ENCODE data around the gene PIK3C2A. TPM values are rescaled to one million over a fixed set of nuclear protein-coding genes. Genes with fewer than 3 reads are reported as not detected.

PIK3C2A gene
- total and polyA plus RNA-seq, 2 experiments from 2014 or later, result 20.7 to 54.6 TPM

DNA sequence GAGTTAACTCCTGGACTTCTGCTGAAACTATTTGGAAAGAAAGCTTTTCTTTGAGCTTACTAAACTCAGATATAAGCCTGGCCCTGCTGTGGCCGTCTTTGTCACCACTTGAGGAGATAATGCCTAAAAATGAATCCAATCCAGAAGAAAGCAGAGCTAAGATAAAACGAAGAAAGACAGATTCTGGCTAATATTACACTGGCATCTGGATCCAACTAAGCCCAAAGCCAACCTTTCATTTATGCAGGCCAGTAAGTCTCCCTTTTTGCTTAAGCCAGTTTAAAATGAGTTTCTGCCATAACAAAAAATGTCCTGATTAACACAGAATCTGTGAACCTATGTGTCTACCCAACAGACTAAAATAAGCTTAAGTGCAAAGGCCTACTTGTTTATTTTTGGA is 34.5 kb downstream of the PIK3C2A start:
- H3K4me3 ChIP-seq, result no peak overlapping the region
- DNase-seq (ENCODE audit: low read depth in 1 of 2, low spot score in 1 of 2), result no peak
- H3K36me3 ChIP-seq, result no peaks in the 10 kb centered on the region
- TF ChIP-seq, protein P1, sequence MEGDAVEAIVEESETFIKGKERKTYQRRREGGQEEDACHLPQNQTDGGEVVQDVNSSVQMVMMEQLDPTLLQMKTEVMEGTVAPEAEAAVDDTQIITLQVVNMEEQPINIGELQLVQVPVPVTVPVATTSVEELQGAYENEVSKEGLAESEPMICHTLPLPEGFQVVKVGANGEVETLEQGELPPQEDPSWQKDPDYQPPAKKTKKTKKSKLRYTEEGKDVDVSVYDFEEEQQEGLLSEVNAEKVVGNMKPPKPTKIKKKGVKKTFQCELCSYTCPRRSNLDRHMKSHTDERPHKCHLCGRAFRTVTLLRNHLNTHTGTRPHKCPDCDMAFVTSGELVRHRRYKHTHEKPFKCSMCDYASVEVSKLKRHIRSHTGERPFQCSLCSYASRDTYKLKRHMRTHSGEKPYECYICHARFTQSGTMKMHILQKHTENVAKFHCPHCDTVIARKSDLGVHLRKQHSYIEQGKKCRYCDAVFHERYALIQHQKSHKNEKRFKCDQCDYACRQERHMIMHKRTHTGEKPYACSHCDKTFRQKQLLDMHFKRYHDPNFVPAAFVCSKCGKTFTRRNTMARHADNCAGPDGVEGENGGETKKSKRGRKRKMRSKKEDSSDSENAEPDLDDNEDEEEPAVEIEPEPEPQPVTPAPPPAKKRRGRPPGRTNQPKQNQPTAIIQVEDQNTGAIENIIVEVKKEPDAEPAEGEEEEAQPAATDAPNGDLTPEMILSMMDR (IDR thresholded peaks at IDR 0.05; ENCODE audit: low read depth, low read length), result no peak
- H3K9me3 ChIP-seq (ENCODE audit: low read depth), result no peaks in the 10 kb centered on the region
- H3K27ac ChIP-seq, result peak overlapping the region; percentile 51
- H3K4me1 ChIP-seq (ENCODE audit: low read depth), result no peaks in the 10 kb centered on the region
- H3K27me3 ChIP-seq, result no peaks in the 10 kb centered on the region

DNA sequence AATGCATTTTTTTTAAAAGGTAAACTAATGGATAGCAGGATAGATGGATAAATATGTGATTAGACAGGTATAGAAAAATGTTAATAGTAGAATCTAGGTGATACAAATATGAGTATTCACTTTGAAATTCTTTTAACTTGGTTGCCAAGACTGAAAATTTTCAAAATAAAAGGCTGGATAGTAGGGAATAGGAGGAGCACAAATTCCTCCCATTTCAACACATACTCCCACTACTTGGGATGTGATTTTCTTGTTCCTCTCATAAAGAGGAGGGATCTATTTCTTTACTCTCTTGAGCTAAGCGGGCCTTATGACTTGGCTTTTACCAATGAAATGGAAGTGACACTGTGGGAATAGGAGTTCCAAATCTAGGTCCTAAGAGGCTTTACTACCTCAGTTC is 35.9 kb downstream of the PIK3C2A start:
- no peaks in the 10 kb centered on the region for H3K27me3 ChIP-seq
- DNase-seq (ENCODE audit: low read depth in 1 of 2, low spot score in 1 of 2), result peak in 1 of 2 donors; percentile 57
- H3K4me1 ChIP-seq (ENCODE audit: low read depth), result no peaks in the 10 kb centered on the region
- no peak overlapping the region for H3K4me3 ChIP-seq
- H3K36me3 ChIP-seq, result no peaks in the 10 kb centered on the region
- TF ChIP-seq, protein P1 (IDR thresholded peaks at IDR 0.05; ENCODE audit: low read depth, low read length), result no peak
- H3K27ac ChIP-seq, result no peak overlapping the region
- no peaks in the 10 kb centered on the region for H3K9me3 ChIP-seq (ENCODE audit: low read depth)

DNA sequence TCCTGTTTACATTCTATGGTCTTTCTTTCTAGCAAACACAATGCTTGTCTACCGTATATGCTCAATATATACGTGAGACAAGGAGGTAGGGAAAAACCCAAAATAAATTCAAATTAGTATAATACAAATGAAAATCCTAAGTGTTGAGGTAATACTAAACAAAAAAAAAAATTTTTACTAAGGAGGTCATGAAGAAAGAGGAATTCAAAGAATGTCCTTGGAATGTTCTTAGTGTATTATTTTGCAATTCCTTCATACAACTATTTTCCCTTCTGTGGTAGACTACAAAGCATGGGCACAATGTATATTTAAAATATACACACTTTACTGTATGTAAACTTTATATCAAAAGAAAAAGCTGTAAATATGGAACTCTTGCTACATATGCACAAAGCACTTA is 36.4 kb downstream of the PIK3C2A start:
- Histone ChIP-seq H3K27me3 (no peaks in the 10 kb centered on the region), H3K36me3 (no peaks in the 10 kb centered on the region), H3K4me3 (no peak overlapping the region), H3K27ac (no peak overlapping the region), H3K4me1 (ENCODE audit: low read depth) (no peaks in the 10 kb centered on the region), H3K9me3 (ENCODE audit: low read depth) (no peaks in the 10 kb centered on the region)
- DNase-seq (ENCODE audit: low read depth in 1 of 2, low spot score in 1 of 2), result peak in 1 of 2 donors; percentile 72
- TF ChIP-seq, protein P1 (IDR thresholded peaks at IDR 0.05; ENCODE audit: low read depth, low read length), result no peak

DNA sequence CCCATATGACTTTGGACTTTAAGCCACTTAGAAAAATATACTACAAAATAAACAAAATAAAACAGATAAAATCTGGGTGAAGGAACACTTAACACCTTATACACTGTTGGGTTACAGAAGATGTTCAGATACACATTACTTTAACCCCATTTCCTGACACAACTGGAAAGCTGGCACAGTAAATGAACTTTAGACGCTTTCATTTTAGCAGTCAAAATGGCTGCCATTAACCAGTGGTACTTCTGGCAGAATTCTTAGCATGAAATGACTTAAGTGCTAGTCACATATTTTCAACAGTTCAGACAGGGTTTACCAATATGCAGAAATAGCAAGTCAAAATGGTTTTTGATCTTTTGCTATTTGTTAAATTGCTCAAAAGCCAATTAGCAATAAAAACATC is 37.9 kb downstream of the PIK3C2A start:
- H3K27ac ChIP-seq, result peak overlapping the region; percentile 2
- DNase-seq (ENCODE audit: low read depth in 1 of 2, low spot score in 1 of 2), result no peak
- no peaks in the 10 kb centered on the region for H3K9me3 ChIP-seq (ENCODE audit: low read depth)

DNA sequence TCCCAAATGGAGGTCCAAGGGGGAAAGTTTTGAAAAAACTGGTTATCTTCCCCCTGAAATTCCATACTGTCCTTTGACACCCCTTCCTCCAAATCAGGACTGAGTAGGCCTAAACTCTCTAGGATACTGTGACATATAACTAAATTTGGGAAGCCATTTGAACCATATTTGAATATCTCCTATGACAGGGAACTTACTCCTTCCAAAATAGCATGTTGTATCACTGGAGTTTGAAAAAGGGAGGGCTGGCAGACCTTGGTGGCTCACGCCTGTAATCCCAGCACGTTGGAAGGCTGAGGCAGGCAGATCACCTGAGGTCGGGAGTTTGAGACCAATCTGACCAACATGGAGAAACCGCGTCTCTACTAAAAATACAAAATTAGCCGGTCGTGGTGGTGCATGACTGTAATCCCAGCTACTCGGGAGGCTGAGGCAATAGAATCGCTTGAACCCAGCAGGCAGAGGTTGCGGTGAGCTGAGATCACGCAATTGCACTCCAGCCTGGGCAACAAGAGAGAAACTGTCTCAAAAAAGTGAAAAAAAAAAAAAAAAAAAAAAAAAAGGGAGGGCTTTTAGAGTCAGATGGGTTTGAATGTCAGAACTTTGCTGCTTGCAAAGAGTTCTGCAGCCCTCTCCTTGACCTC is 42.4 kb downstream of the PIK3C2A start:
- Histone ChIP-seq H3K9me3 (ENCODE audit: low read depth) (no peaks in the 10 kb centered on the region), H3K27me3 (no peaks in the 10 kb centered on the region), H3K27ac (peak overlapping the region; percentile 54), H3K4me3 (no peak overlapping the region), H3K4me1 (ENCODE audit: low read depth) (peaks cover 6% of the 10 kb centered on the region), H3K36me3 (no peaks in the 10 kb centered on the region)
- DNase-seq (ENCODE audit: low read depth in 1 of 2, low spot score in 1 of 2), result no peak
- TF ChIP-seq, protein P1 (IDR thresholded peaks at IDR 0.05; ENCODE audit: low read depth, low read length), result no peak

More for the DNA sequence above, 37.9 kb downstream of the PIK3C2A start:
- Histone ChIP-seq H3K4me3 (no peak overlapping the region), H3K27me3 (no peaks in the 10 kb centered on the region), H3K36me3 (no peaks in the 10 kb centered on the region), H3K4me1 (ENCODE audit: low read depth) (peaks cover 5% of the 10 kb centered on the region)
- TF ChIP-seq, protein P1 (IDR thresholded peaks at IDR 0.05; ENCODE audit: low read depth, low read length), result no peak

Data from cardiac muscle cell (in vitro differentiated cells and primary cell).